Peyer's patch (tissue), 4 donors: ENCODE results near the gene KRTAP5-3.

ENCODE experiments used
- CTCF ChIP-seq, 6 experiments: fragments of 450-650 bp in 4 of 6; fragments of 200-600 bp in 2 of 6; sonication (generic) in 1 of 6; IDR thresholded peaks; one replicate each; pipeline ENCODE4 v1.5.1; 2017 to 2019; ENCODE audit warnings: antibody characterized with exemption in 6 of 6, mild to moderate bottlenecking in 3 of 6, moderate library complexity in 1 of 6
- POLR2A ChIP-seq, 2 donors: fragments of 450-650 bp; IDR thresholded peaks; one replicate each; pipeline ENCODE4 v1.5.1; 2017; ENCODE audit warnings: antibody characterized with exemption in 2 of 2, mild to moderate bottlenecking in 2 of 2, moderate library complexity in 2 of 2

- TF ChIP-seq POLR2A (IDR thresholded peaks at IDR 0.05): no peak
- TF ChIP-seq CTCF (IDR thresholded peaks at IDR 0.05): no peak
Measured at GRCh38 chr11:1570001-1570453, 38.2 kb downstream of the KRTAP5-3 start.
